GM23338 (cell line): ENCODE results near the gene KCNJ13.

ENCODE experiments used
- CREB1 ChIP-seq: fragments of 250-450 bp; sonication (Bioruptor Pico); IDR thresholded peaks from 2 replicates; pipeline ENCODE4 v1.5.0; 2020; ENCODE audit warnings: low read depth, mild to moderate bottlenecking, moderate library complexity
- CTCF ChIP-seq, 2 experiments: fragments of 200-600 bp in 1 of 2; sonication (generic) in 1 of 2; conservative IDR thresholded peaks; 2 replicates each; pipeline versions ENCODE4 v1.5.1 to v1.6.1; 2016 to 2017; ENCODE audit warnings: antibody characterized with exemption in 2 of 2, low read depth in 2 of 2, mild to moderate bottlenecking in 2 of 2, moderate library complexity in 1 of 2
- ETS1 ChIP-seq: IDR thresholded peaks from 2 replicates; pipeline ENCODE4 v1.6.1; 2016; ENCODE audit warnings: antibody characterized with exemption
- EZH2 ChIP-seq: fragments of 200-600 bp; sonication (generic); IDR thresholded peaks from one replicate; pipeline ENCODE4 v1.8.0; 2017; ENCODE audit warnings: antibody characterized with exemption, mild to moderate bottlenecking, low read depth; ENCODE audit not compliant: unreplicated experiment
- EZH2phosphoT487 ChIP-seq: fragments of 200-600 bp; sonication (generic); IDR thresholded peaks from one replicate; pipeline ENCODE4 v1.8.1; 2018; ENCODE audit warnings: antibody characterized with exemption; ENCODE audit not compliant: unreplicated experiment
- JUNB ChIP-seq: IDR thresholded peaks from one replicate; pipeline ENCODE4 v1.6.1; 2016; ENCODE audit warnings: antibody characterized with exemption; ENCODE audit not compliant: unreplicated experiment
- NANOG ChIP-seq: IDR thresholded peaks from 2 replicates; pipeline ENCODE4 v1.6.1; 2016; ENCODE audit warnings: antibody characterized with exemption, borderline replicate concordance
- POLR2AphosphoS5 ChIP-seq: IDR thresholded peaks from 2 replicates; pipeline ENCODE4 v1.6.1; 2016; ENCODE audit warnings: antibody characterized with exemption, low read depth
- REST ChIP-seq: IDR thresholded peaks from one replicate; pipeline ENCODE4 v1.6.1; 2018; ENCODE audit warnings: antibody characterized with exemption; ENCODE audit not compliant: unreplicated experiment
- ZNF331 ChIP-seq: fragments of 250-450 bp; sonication (Bioruptor Pico); IDR thresholded peaks from 2 replicates; pipeline ENCODE4 v1.5.0; 2020; ENCODE audit warnings: low read depth, mild to moderate bottlenecking, moderate library complexity

- TF ChIP-seq POLR2AphosphoS5 (no peak), EZH2phosphoT487 (no peak), CTCF (conservative IDR thresholded peaks at IDR 0.05; ENCODE audit: low read depth in 2 of 2) (no peak), EZH2 (no peak), REST (no peak), ETS1 (no peak), CREB1 (CRISPR knock-in tag) (no peak), ZNF331 (CRISPR knock-in tag) (no peak), NANOG (no peak), JUNB (no peak)
Observed at GRCh38 chr2:232802091-232802490, 25.7 kb upstream of the KCNJ13 start.
